Bronchial smooth muscle cell (primary cell): ENCODE measurements around the gene LRIF1. TPM values are rescaled to one million over a fixed set of nuclear protein-coding genes. Genes with fewer than 3 reads are reported as not detected.

ENCODE experiments used
- total RNA-seq: library from RNA; depleted of rRNA; stranded (reverse); fragments of >200 nt; gene quantifications from 2 replicates; pipeline ENCODE4 v1.2.1, GENCODE V29; 2014

LRIF1 gene, protein sequence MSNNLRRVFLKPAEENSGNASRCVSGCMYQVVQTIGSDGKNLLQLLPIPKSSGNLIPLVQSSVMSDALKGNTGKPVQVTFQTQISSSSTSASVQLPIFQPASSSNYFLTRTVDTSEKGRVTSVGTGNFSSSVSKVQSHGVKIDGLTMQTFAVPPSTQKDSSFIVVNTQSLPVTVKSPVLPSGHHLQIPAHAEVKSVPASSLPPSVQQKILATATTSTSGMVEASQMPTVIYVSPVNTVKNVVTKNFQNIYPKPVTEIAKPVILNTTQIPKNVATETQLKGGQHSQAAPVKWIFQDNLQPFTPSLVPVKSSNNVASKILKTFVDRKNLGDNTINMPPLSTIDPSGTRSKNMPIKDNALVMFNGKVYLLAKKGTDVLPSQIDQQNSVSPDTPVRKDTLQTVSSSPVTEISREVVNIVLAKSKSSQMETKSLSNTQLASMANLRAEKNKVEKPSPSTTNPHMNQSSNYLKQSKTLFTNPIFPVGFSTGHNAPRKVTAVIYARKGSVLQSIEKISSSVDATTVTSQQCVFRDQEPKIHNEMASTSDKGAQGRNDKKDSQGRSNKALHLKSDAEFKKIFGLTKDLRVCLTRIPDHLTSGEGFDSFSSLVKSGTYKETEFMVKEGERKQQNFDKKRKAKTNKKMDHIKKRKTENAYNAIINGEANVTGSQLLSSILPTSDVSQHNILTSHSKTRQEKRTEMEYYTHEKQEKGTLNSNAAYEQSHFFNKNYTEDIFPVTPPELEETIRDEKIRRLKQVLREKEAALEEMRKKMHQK
- total RNA-seq, result 3.8 and 8.4 TPM in 2 replicates

DNA sequence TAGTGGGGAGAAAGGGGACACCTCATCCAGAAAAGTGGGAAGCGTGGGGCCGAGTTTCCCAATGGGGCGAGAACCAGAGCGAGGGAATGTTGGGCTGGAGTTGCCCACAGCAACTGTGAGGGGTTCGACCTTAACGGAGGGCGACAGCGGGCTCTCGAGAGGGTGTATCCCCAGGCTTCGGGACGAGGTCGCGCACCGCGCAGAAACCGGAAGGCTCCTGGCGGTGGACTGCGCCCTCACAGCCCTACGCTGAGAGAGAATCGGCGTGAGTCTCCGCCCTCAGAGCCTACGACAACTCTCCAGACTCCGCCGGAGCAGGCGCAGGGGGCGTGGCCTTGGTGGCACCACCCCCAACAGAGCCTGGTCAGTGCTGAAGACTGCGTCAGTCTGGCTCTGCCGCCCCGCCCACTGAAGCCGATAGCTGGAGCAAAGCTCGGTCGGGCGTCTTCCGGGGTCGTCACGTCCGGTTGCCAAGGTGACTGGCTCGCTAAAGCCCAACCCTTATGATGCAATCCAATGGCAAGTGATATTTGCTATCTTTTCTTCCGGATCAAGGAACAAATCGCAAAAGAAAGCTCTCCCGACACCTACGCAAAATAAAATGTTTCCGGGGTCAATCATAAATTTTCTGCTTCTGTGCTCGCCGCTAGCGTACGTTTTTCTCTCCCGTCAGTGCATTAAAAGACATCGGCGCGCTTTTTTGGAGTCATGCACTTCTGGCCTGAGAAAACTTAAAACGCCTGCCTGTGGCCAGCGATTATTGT is at the start of gene LRIF1:
Gene LRIF1 (minus strand): TSS at position 232 of the 764 bp plus-strand sequence. CDS start 234 bp downstream, outside the sequence.

Other genes starting within 250 kb of the LRIF1 start
- not detected in 2 replicates for gene CD53, start 90.8 kb downstream of the LRIF1 start, total RNA-seq
- 43.5 and 58.5 TPM in 2 replicates for gene DRAM2, start 176.2 kb upstream of the LRIF1 start, total RNA-seq
- gene CEPT1, start 176.3 kb upstream of the LRIF1 start, total RNA-seq, result 33.2 and 38.5 TPM in 2 replicates
- 5.7 and 8.9 TPM in 2 replicates for gene DENND2D, start 236.7 kb upstream of the LRIF1 start, total RNA-seq